Kidney (tissue), 14 donors: ENCODE measurements around the gene ZKSCAN8. TPM values are rescaled to one million over a fixed set of nuclear protein-coding genes. Genes with fewer than 3 reads are reported as not detected.
"Not testable (repeated sequence)": the region's sequence is repeated elsewhere in the genome, so short reads cannot be mapped to it uniquely, and the experiment has no call there.

Source experiments
- DNase-seq, 5 donors: peaks; one replicate each; pipeline ENCODE4 v3.0.0-alpha.2; 2013 to 2020
- FAIRE-seq: peaks from 2 replicates; lab custom pipeline; 2012; peaks lifted over from hg19 to GRCh38; lab: Jason Lieb, UNC
- H3K27ac ChIP-seq, 2 donors: one replicate each; pipeline ENCODE4 v1.7.0; 2013; ENCODE audit warnings: low read depth in 2 of 2, low read length in 2 of 2, inconsistent platforms in 1 of 2
- H3K27me3 ChIP-seq: one replicate; pipeline ENCODE4 v1.7.1; 2013; ENCODE audit warnings: low read length, inconsistent platforms; ENCODE audit not compliant: control insufficient read depth, insufficient read depth
- H3K36me3 ChIP-seq, 3 donors: one replicate each; pipeline versions ENCODE4 v1.7.0 to v1.7.1; 2013; ENCODE audit warnings: low read length in 3 of 3, control low read depth in 1 of 3, inconsistent platforms in 1 of 3; ENCODE audit not compliant: insufficient read depth in 3 of 3, control insufficient read depth in 2 of 3
- H3K4me1 ChIP-seq, 3 donors: one replicate each; pipeline versions ENCODE4 v1.7.0 to v1.7.1; 2013; ENCODE audit warnings: low read length in 3 of 3, inconsistent platforms in 1 of 3, low read depth in 1 of 3; ENCODE audit not compliant: control insufficient read depth in 2 of 3, insufficient read depth in 2 of 3
- H3K4me3 ChIP-seq, 3 donors: one replicate each; pipeline versions ENCODE4 v1.7.0 to v1.8.1; 2013; ENCODE audit warnings: low read length in 3 of 3, control low read depth in 1 of 3, inconsistent platforms in 1 of 3
- H3K9ac ChIP-seq, 3 donors: one replicate each; pipeline versions ENCODE4 v1.7.0 to v1.7.1; 2013; ENCODE audit warnings: low read length in 3 of 3, control low read depth in 1 of 3, inconsistent platforms in 1 of 3
- H3K9me3 ChIP-seq, 3 donors: one replicate each; pipeline versions ENCODE4 v1.7.0 to v1.7.1; 2013; ENCODE audit warnings: low read length in 3 of 3, control low read depth in 1 of 3, inconsistent platforms in 1 of 3; ENCODE audit not compliant: control insufficient read depth in 2 of 3, insufficient read depth in 1 of 3
- CTCF ChIP-seq: IDR thresholded peaks from 3 replicates; pipeline ENCODE4 v1.5.1; 2012; ENCODE audit warnings: mild to moderate bottlenecking, moderate library complexity, borderline replicate concordance; ENCODE audit not compliant: insufficient read depth; ENCODE audit errors: extremely low read depth
- intact Hi-C: fragments of 100-400 bp; cut with DNase I; formaldehyde crosslinking; loops from one replicate; pipeline ENCODE4 v1.11.1; 2022
- polyA plus RNA-seq: library from polyadenylated mRNA; stranded (reverse); fragments of 350-450 nt; fragmentation: Illumina TruSeq; extraction: RNeasy Lipid Tissue Mini Kit (QIAGEN cat#74804); gene quantifications from one replicate; pipeline ENCODE4 v1.2.3, GENCODE V29; 2014; ENCODE audit warnings: low read depth, low replicate concordance; ENCODE audit not compliant: insufficient read depth
- total RNA-seq: library from RNA; stranded (reverse); fragmentation: NEBNext Ultra II Directional; extraction: Animal tissue kit (Norgen Biotek cat#: 25700); gene quantifications from one replicate; pipeline ENCODE4 v1.2.1, GENCODE V29; 2021
- donor health status: control.
- donor health status: control.
- donor health status: control.
- donor health status: control.
- donor health status: control.
- donor health status: DM: yes; HTN: yes; CAD: no.
- donor health status: Normal renal cell carcinoma (clear cell type).

Gene ZKSCAN8
- total and polyA plus RNA-seq, 2 donors from 2014 or later: 3.5 to 26.4 TPM

GRCh38 chr6:28121876-28122275 lies 19.8 kb upstream of the ZKSCAN8 start:
- Histone ChIP-seq H3K27ac (no peak overlapping the region), H3K27me3 (no peaks in the 10 kb centered on the region), H3K36me3 (peaks cover 0 to 5% (median 3%) of the 10 kb centered on the region in 3 donors), H3K4me3 (no peak overlapping the region), H3K9ac (no peak overlapping the region), H3K9me3 (no peaks in the 10 kb centered on the region), H3K4me1 (peaks cover 0 to 6% (median 5%) of the 10 kb centered on the region in 3 donors)
- DNase-seq (no peak), FAIRE-seq (no peak)
- no peak for TF ChIP-seq CTCF
- intact Hi-C loops: no loop called here

GRCh38 chr6:28122283-28122682 lies 19.4 kb upstream of the ZKSCAN8 start:
- intact Hi-C loops, H3K4me3 ChIP-seq, H3K36me3 ChIP-seq, FAIRE-seq, H3K27ac ChIP-seq, H3K9ac ChIP-seq, DNase-seq, H3K27me3 ChIP-seq, H3K9me3 ChIP-seq, H3K4me1 ChIP-seq: not testable (repeated sequence)

- H3K27me3 ChIP-seq: no peaks in the 10 kb centered on the region
- peak within 1 kb of the TSS; percentile 87 to 95 (median 92) for H3K4me3 ChIP-seq
- peak within 1 kb of the TSS; percentile 57 to 76 for H3K27ac ChIP-seq
- intact Hi-C loops: no loop called here
- peaks cover 3 to 20% (median 9%) of the 10 kb centered on the region in 3 donors for H3K36me3 ChIP-seq
- FAIRE-seq: no peak
- TF ChIP-seq CTCF: no peak
- H3K4me1 ChIP-seq: peaks cover 0 to 6% (median 5%) of the 10 kb centered on the region in 3 donors
- DNase-seq: peak; percentile 84 to 95 (median 92)
- peak within 1 kb of the TSS; percentile 76 to 91 (median 82) for H3K9ac ChIP-seq
- no peaks in the 10 kb centered on the region for H3K9me3 ChIP-seq
Observed at GRCh38 chr6:28124350-28124970, 17.2 kb upstream of the ZKSCAN8 start, which contains the start of gene ZSCAN16. TSS of gene ZSCAN16 (plus strand) at chr6:28124609. CDS start at chr6:28125444, 835 bp downstream.

- peak overlapping the region; percentile 76 to 91 (median 82) for H3K9ac ChIP-seq
- H3K27ac ChIP-seq: peak overlapping the region in 1 of 2 donors; percentile 10
- no peak for DNase-seq
- H3K4me3 ChIP-seq: peak overlapping the region; percentile 87 to 95 (median 92)
- peaks cover 0 to 6% (median 5%) of the 10 kb centered on the region in 3 donors for H3K4me1 ChIP-seq
- intact Hi-C loops: no loop called here
- no peaks in the 10 kb centered on the region for H3K27me3 ChIP-seq
- H3K36me3 ChIP-seq: peaks cover 3 to 25% (median 9%) of the 10 kb centered on the region in 3 donors
- FAIRE-seq: no peak
- no peak for TF ChIP-seq CTCF
- H3K9me3 ChIP-seq: no peaks in the 10 kb centered on the region
Observed at GRCh38 chr6:28124971-28125353, 16.7 kb upstream of the ZKSCAN8 start.
